Measurements from ENCODE around the gene IL17RE. TPM values are rescaled to one million over a fixed set of nuclear protein-coding genes. Genes with fewer than 3 reads are reported as not detected.

IL17RE gene
- total RNA-seq, 4 donors from 2014 or later: 0.47 to 0.85 (median 0.79) TPM

DNA sequence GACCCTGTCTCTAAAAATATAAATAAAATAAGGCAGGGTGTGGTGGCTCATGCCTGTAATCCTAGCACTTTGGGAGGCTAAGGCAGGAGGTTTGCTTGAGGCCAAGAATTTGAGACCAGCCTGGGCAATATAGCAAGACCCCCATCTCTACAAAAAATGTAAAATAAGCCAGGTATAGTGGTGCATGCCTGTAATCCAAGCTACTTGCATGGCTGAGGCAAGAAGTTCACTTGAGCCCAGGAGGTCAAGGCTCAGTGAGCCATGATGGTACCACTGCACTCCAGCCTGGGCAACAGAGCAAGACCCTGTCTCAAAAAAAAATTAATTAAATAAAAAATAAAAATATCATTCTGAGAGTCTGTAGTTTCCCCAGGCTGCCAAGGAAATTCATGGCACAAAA lies 16.3 kb upstream of the IL17RE start:
- no peak overlapping the region for H3K27ac ChIP-seq
- no peaks in the 10 kb centered on the region for H3K27me3 ChIP-seq
- no peak overlapping the region for H3K4me3 ChIP-seq
- TF ChIP-seq POLR2AphosphoS5 (IDR thresholded peaks at IDR 0.05) (no peak), POLR2A (IDR thresholded peaks at IDR 0.05) (no peak), EP300 (IDR thresholded peaks at IDR 0.05) (no peak)
- TF ChIP-seq, protein P1, sequence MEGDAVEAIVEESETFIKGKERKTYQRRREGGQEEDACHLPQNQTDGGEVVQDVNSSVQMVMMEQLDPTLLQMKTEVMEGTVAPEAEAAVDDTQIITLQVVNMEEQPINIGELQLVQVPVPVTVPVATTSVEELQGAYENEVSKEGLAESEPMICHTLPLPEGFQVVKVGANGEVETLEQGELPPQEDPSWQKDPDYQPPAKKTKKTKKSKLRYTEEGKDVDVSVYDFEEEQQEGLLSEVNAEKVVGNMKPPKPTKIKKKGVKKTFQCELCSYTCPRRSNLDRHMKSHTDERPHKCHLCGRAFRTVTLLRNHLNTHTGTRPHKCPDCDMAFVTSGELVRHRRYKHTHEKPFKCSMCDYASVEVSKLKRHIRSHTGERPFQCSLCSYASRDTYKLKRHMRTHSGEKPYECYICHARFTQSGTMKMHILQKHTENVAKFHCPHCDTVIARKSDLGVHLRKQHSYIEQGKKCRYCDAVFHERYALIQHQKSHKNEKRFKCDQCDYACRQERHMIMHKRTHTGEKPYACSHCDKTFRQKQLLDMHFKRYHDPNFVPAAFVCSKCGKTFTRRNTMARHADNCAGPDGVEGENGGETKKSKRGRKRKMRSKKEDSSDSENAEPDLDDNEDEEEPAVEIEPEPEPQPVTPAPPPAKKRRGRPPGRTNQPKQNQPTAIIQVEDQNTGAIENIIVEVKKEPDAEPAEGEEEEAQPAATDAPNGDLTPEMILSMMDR (IDR thresholded peaks at IDR 0.05): no peak
- H3K36me3 ChIP-seq: no peaks in the 10 kb centered on the region
- ATAC-seq: no peak
- H3K4me1 ChIP-seq: peaks cover 0 to 10% (median 0%) of the 10 kb centered on the region in 3 donors
- no peaks in the 10 kb centered on the region for H3K9me3 ChIP-seq

DNA sequence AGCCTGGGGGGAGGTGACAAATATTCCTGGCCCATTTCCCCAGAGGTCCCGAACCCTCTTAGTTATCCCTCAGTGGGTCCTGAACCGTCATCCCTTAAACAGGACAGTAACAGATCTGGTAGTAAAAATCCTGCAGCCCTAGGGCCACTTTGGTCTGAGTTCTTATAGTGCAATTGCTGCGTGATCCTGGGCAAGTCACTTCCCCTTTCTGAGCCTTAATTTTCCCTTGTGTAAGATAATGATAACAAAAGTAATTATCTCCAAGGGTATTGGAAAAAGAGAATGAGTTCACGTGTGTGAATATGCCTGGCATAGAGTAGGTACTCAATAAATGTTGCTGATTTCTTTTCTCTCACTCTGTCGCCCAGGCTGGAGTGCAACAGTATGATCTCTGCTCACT lies 15.2 kb upstream of the IL17RE start:
- no peak overlapping the region for H3K4me3 ChIP-seq
- H3K27ac ChIP-seq: no peak overlapping the region
- 78 to 91% methylated on average over 5 of the region's 5 CpGs for WGBS, 2 donors (ENCODE audit: low coverage in 1 of 2)
- ATAC-seq: no peak
- H3K9me3 ChIP-seq: no peaks in the 10 kb centered on the region
- peaks cover 0 to 21% (median 0%) of the 10 kb centered on the region in 3 donors for H3K4me1 ChIP-seq
- TF ChIP-seq, protein P1 (IDR thresholded peaks at IDR 0.05): no peak
- no peak for TF ChIP-seq EP300 (IDR thresholded peaks at IDR 0.05)
- TF ChIP-seq POLR2AphosphoS5 (IDR thresholded peaks at IDR 0.05): no peak
- TF ChIP-seq POLR2A (IDR thresholded peaks at IDR 0.05): no peak
- peaks cover 0 to 2% of the 10 kb centered on the region in 2 donors for H3K36me3 ChIP-seq
- no peaks in the 10 kb centered on the region for H3K27me3 ChIP-seq

DNA sequence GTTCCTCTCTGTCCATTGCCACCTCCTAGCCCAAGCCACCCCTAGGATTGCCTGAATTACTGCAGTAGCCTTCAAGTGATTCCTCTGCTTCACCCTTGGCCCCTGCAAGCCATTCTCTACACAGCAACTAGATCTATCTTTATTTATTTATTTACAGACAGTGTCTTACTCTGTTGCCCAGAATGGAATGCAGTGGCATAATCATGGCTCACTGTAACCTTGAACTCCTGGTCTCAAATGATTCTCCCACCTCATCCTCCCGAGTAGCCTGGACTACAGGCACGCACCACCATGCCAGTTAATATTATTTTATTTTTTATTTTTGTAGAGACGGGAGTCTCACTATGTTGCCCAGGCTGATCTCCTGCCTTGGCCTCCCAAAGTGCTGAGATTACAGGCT lies 14.1 kb upstream of the IL17RE start:
- 85% methylated on average over 3 of the region's 3 CpGs; no CpG with 5 or more reads in 1 of the 2 donors for WGBS, 2 donors (ENCODE audit: low coverage in 1 of 2)
- Histone ChIP-seq H3K4me3 (no peak overlapping the region), H3K27me3 (no peaks in the 10 kb centered on the region), H3K27ac (no peak overlapping the region), H3K9me3 (no peaks in the 10 kb centered on the region), H3K36me3 (peaks cover 0 to 12% of the 10 kb centered on the region in 2 donors), H3K4me1 (peaks cover 0 to 30% (median 0%) of the 10 kb centered on the region in 3 donors)
- TF ChIP-seq, protein P1 (IDR thresholded peaks at IDR 0.05): no peak
- TF ChIP-seq EP300 (IDR thresholded peaks at IDR 0.05): no peak
- TF ChIP-seq POLR2A (IDR thresholded peaks at IDR 0.05): no peak
- ATAC-seq: no peak

DNA sequence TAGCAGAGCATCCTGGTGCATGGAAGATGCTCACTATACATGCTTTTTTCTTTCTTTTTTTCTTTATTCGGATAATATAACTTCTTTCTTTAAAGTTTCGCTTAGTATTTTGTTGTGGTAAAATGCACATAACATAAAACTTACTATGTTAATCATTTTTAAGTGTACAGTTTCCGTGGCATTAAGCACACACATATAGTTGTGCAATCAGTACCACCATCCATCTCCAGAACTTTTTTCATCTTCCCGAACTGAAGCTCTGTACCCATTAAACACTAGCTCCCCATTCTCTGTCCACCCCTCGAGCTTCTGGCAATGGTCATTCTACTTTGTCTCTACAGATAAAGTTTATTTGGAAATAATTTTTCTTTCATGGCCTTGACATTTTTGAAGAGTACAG lies 13.2 kb upstream of the IL17RE start:
- Histone ChIP-seq H3K27ac (peak overlapping the region in 2 of 4 donors; percentile 97 to 99), H3K4me1 (peaks cover 0 to 39% (median 0%) of the 10 kb centered on the region in 3 donors), H3K27me3 (no peaks in the 10 kb centered on the region), H3K4me3 (no peak overlapping the region), H3K36me3 (peaks cover 0 to 16% of the 10 kb centered on the region in 2 donors), H3K9me3 (no peaks in the 10 kb centered on the region)
- ATAC-seq: no peak
- 74 to 76% methylated on average over 5 of the region's 5 CpGs for WGBS, 2 donors (ENCODE audit: low coverage in 1 of 2)
- no peak for TF ChIP-seq EP300 (IDR thresholded peaks at IDR 0.05)
- no peak for TF ChIP-seq POLR2AphosphoS5 (IDR thresholded peaks at IDR 0.05)
- TF ChIP-seq POLR2A (IDR thresholded peaks at IDR 0.05): no peak
- TF ChIP-seq, protein P1 (IDR thresholded peaks at IDR 0.05): no peak

DNA sequence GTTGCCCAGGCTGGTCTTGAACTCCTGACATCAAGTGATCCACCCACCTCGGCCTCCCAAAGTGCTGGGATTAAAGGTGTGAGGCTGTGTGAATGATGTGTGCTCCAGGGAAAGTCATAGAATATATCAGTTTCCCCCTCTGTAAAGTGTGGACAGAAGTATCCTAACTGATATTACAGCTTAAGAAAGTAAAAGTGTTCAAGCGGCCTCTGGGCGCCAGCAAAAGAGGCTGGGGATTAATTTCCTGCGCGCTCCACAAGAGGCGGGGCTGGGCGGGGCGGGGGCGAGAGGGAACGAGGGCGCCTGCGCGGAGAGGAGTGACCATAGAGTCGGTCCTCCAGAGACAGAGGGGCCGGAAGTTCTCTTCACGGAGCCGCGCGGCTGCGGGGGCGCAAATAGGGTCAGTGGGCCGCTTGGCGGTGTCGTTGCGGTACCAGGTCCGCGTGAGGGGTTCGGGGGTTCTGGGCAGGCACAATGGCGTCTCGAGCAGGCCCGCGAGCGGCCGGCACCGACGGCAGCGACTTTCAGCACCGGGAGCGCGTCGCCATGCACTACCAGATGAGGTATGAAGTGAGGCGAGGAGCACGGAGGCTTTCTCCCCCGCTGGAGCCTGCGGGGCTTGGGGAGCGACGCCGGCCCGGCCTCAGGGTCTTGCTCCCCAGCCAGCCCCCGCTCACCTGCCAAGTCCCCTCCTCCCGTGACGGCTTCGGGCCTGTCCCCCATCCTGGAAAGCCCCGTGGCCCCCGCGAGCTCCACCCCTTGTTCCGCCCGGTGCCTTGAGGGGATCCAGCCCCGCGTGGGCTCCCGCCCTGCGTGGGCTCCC lies 12.2 kb upstream of the IL17RE start, which contains the start of gene JAGN1:
Gene JAGN1 (plus strand): TSS at position 362 of the 823 bp plus-strand sequence. CDS start 113 bp downstream, at position 475.
- ATAC-seq: peak; percentile 96
- Histone ChIP-seq H3K27ac (peak within 1 kb of the TSS; percentile 95 to 99 (median 98)), H3K27me3 (no peaks in the 10 kb centered on the region), H3K9me3 (no peaks in the 10 kb centered on the region), H3K36me3 (peaks cover 0 to 16% of the 10 kb centered on the region in 2 donors), H3K4me3 (peak within 1 kb of the TSS; percentile 91), H3K4me1 (peaks cover 0 to 39% (median 0%) of the 10 kb centered on the region in 3 donors)
- TF ChIP-seq, protein P1 (IDR thresholded peaks at IDR 0.05): no peak
- peak; percentile 96 for TF ChIP-seq POLR2AphosphoS5 (IDR thresholded peaks at IDR 0.05)
- peak; percentile 88 to 92 for TF ChIP-seq POLR2A (IDR thresholded peaks at IDR 0.05)
- TF ChIP-seq EP300 (IDR thresholded peaks at IDR 0.05): no peak
- WGBS, 2 donors (ENCODE audit: low coverage in 1 of 2): 0 to 11% methylated on average over 3 to 6 of the region's 62 CpGs
